Body of pancreas (tissue), 4 donors: Measurements from ENCODE around the gene PRTN3. TPM values are rescaled to one million over a fixed set of nuclear protein-coding genes. Genes with fewer than 3 reads are reported as not detected.
"Not testable (repeated sequence)": the region's sequence is repeated elsewhere in the genome, so short reads cannot be mapped to it uniquely, and the experiment has no call there.

Source experiments
- ATAC-seq: fragments of 150-250 bp; one replicate; pipeline ENCODE4 v1.9.1; 2016
- DNase-seq, 4 donors: peaks; one replicate each; pipeline ENCODE4 v3.0.0-alpha.2; 2019
- H3K27ac ChIP-seq, 4 donors: fragments of 200-600 bp; sonication (generic); 1 replicate in 3 of 4; 2 replicates in 1 of 4; pipeline versions ENCODE4 v1.5.1 to v1.6.1; 2016 to 2019; ENCODE audit warnings: mild to moderate bottlenecking in 1 of 4, mixed read lengths in 1 of 4, moderate library complexity in 1 of 4
- H3K27me3 ChIP-seq, 2 donors: fragments of 200-600 bp; sonication (generic); one replicate each; pipeline ENCODE4 v1.6.0; 2016; ENCODE audit warnings: mild to moderate bottlenecking in 1 of 2
- H3K36me3 ChIP-seq, 2 donors: fragments of 200-600 bp; sonication (generic); replicated peaks in 1 of 2; 2 replicates each; pipeline ENCODE4 v1.5.1; 2016; ENCODE audit warnings: low read depth in 2 of 2; ENCODE audit not compliant: insufficient read depth in 1 of 2
- H3K4me1 ChIP-seq: fragments of 200-600 bp; sonication (generic); one replicate; pipeline ENCODE4 v1.6.0; 2016
- H3K4me3 ChIP-seq, 2 donors: fragments of 200-600 bp; sonication (generic); 1 replicate in 1 of 2; 2 replicates in 1 of 2; pipeline ENCODE4 v1.5.1; 2016 to 2019
- H3K9me3 ChIP-seq, 3 donors: fragments of 200-600 bp; sonication (generic); 1 replicate in 2 of 3; 2 replicates in 1 of 3; pipeline ENCODE4 v1.5.1; 2016
- CTCF ChIP-seq, 7 experiments: fragments of 450-650 bp in 4 of 7; fragments of 200-600 bp in 3 of 7; sonication (generic) in 3 of 7; IDR thresholded peaks; one replicate each; pipeline ENCODE4 v1.5.1; 2016 to 2019; ENCODE audit warnings: antibody characterized with exemption in 7 of 7
- POLR2A ChIP-seq, 3 donors: fragments of 450-650 bp; IDR thresholded peaks; one replicate each; pipeline ENCODE4 v1.6.1; 2016; ENCODE audit warnings: antibody characterized with exemption in 3 of 3, mild to moderate bottlenecking in 2 of 3
- WGBS, 2 donors: methylation state at CpG; one replicate each; pipeline ENCODE4 v1.1.5; 2017; 5-methylcytosine and 5-hydroxymethylcytosine counted together
- intact Hi-C: fragments of 100-400 bp; cut with DNase I; formaldehyde crosslinking; loops from one replicate; pipeline ENCODE4 v1.15.1; 2023
- total RNA-seq, 2 donors: library from RNA; depleted of rRNA; stranded (reverse); fragments of >200 nt; gene quantifications; one replicate each; pipeline ENCODE4 v1.1.0, GENCODE V29; 2016

PRTN3 gene
- total RNA-seq, 2 donors from 2014 or later = 0.99 TPM; not detected in 1

GRCh38 chr19:875265-875879 is 34.6 kb downstream of the PRTN3 start:
- DNase-seq (no peak), ATAC-seq (no peak)
- no peaks in the 10 kb centered on the region for H3K9me3 ChIP-seq
- H3K36me3 ChIP-seq = peaks cover 2 to 4% of the 10 kb centered on the region in 2 donors
- no peak overlapping the region for H3K27ac ChIP-seq
- intact Hi-C loops = no loop called here
- TF ChIP-seq POLR2A (IDR thresholded peaks at IDR 0.05) (no peak), CTCF (IDR thresholded peaks at IDR 0.05) (no peak)
- H3K4me3 ChIP-seq = no peak overlapping the region
- no peaks in the 10 kb centered on the region for H3K27me3 ChIP-seq
- 91 to 92% methylated on average over 18 to 19 of the region's 28 CpGs for WGBS, 2 donors
- H3K4me1 ChIP-seq = peaks cover 3% of the 10 kb centered on the region

- H3K9me3 ChIP-seq = no peaks in the 10 kb centered on the region
- H3K27me3 ChIP-seq = no peaks in the 10 kb centered on the region
- TF ChIP-seq CTCF (IDR thresholded peaks at IDR 0.05) (no peak), POLR2A (IDR thresholded peaks at IDR 0.05) (no peak)
- intact Hi-C loops = no loop called here
- DNase-seq (no peak), ATAC-seq (no peak)
- no peak overlapping the region for H3K27ac ChIP-seq
- no peak overlapping the region for H3K4me3 ChIP-seq
- H3K4me1 ChIP-seq = peaks cover 3% of the 10 kb centered on the region
- 79 to 91% methylated on average over 14 to 17 of the region's 18 CpGs for WGBS, 2 donors
- H3K36me3 ChIP-seq = peaks cover 2% of the 10 kb centered on the region in 2 donors
Observed at GRCh38 chr19:876089-876488, 35.3 kb downstream of the PRTN3 start.

- Histone ChIP-seq H3K36me3 (peaks cover 3 to 4% of the 10 kb centered on the region in 2 donors), H3K4me1 (peaks cover 3% of the 10 kb centered on the region), H3K27ac (no peak overlapping the region), H3K9me3 (no peaks in the 10 kb centered on the region), H3K27me3 (no peaks in the 10 kb centered on the region), H3K4me3 (no peak overlapping the region)
- TF ChIP-seq CTCF (IDR thresholded peaks at IDR 0.05) = no peak
- no peak for TF ChIP-seq POLR2A (IDR thresholded peaks at IDR 0.05)
- WGBS, 2 donors = 93 to 95% methylated on average over 15 to 18 of the region's 29 CpGs
- DNase-seq (no peak), ATAC-seq (no peak)
- intact Hi-C loops = no loop called here
Observed at GRCh38 chr19:876780-877314, 36.0 kb downstream of the PRTN3 start.

- intact Hi-C loops, H3K9me3 ChIP-seq, H3K36me3 ChIP-seq, H3K4me3 ChIP-seq, DNase-seq, ATAC-seq, H3K4me1 ChIP-seq, H3K27ac ChIP-seq, H3K27me3 ChIP-seq: not testable (repeated sequence)
- WGBS, 2 donors = 87 to 91% methylated on average over 4 to 11 of the region's 23 CpGs
Observed at GRCh38 chr19:877992-878660, 37.3 kb downstream of the PRTN3 start.

- intact Hi-C loops, DNase-seq, H3K27me3 ChIP-seq, ATAC-seq, H3K4me1 ChIP-seq, H3K27ac ChIP-seq, H3K9me3 ChIP-seq, H3K4me3 ChIP-seq, H3K36me3 ChIP-seq: not testable (repeated sequence)
- WGBS, 2 donors = 84 to 95% methylated on average over 13 to 17 of the region's 24 CpGs
Observed at GRCh38 chr19:878751-879561, 38.2 kb downstream of the PRTN3 start.
